ENCODE measurements around the gene ANKLE1.

ANKLE1 gene

DNA sequence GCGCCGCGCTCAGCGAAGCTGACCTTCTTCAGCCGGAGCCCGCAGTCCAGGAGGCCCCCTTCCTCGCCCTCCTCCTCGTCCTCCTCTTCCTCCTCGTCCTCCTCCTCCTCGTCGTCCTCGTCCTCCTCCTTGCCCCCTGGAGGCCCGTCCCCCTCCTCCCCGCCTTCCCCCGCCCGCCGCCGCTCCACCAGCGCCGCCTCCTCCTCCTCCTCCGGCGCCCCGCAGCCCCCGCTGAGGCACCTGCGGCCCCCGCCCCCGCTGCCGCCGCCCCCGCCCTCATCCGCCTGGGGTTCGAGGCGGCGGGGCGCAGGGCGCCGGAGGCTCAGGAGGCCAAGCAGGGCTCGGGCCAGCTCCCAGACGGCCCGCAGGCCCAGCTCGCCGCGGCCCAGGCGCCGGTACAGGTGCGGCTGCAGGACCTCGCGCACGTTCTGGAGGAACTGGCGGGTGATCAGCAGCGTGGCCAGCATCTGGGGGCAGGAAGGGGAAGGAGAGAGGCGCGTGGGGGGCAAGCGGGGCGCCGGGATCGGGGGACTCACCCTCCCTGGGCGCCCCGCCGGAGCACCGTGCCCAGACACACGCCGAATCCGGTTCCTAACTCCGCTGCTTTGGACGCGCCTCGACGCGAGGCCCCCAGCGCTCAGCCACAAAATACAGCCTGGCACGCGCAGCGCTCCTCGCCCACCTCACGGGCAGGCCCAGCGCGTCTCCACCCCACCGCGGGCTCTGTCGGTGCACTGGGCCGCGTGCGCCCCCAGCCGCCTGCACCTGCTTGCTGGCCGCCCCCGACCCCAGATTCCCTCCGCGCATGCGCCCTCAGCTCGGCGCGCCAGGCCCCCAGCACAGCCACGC is 47.0 kb downstream of the ANKLE1 start:
- peak in 1 of 2 experiments; percentile 50 for DNase-seq

DNA sequence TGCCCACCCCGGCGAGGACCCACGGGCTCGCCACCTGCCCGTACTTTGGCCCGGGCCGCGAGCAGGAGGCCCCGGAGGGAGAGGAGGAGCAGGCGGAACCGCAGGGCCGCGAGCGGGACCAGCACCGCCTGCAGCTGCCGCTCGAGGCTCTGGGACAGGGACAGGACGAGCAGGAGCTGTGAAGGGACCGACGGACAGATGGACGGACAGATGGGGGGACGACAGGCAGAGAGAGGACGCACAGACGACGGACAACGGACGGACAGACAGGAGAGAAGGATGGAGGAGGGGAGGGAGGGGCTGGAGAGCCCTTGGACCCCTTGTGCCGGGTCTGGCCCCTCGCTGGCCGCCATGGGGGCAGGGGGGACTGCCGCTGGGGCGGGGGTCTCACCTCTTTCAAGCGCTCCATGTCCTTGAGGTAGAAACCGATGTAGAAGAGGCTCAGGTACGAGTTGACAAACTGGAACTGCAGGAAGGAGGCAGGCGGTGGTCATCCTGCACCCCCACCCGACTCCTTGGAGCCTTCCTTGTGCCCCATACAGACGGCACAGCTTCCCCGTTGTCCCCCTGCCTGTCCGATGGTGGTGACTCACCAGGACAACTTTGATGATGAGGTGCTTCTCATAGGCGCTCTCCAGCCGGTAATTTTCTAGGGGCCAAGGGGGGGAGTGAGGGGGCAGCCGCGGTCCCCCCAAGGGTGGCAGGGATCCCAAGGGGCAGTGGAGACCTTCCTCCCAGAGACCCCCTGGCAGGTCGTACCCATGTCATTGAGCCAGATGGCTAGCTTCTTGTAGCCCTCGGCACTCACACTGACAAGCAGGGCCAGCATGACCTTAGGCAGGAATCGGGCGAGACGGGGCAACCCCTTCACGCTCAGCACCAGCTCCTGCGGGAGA is 47.9 kb downstream of the ANKLE1 start:
- DNase-seq: no peak

DNA sequence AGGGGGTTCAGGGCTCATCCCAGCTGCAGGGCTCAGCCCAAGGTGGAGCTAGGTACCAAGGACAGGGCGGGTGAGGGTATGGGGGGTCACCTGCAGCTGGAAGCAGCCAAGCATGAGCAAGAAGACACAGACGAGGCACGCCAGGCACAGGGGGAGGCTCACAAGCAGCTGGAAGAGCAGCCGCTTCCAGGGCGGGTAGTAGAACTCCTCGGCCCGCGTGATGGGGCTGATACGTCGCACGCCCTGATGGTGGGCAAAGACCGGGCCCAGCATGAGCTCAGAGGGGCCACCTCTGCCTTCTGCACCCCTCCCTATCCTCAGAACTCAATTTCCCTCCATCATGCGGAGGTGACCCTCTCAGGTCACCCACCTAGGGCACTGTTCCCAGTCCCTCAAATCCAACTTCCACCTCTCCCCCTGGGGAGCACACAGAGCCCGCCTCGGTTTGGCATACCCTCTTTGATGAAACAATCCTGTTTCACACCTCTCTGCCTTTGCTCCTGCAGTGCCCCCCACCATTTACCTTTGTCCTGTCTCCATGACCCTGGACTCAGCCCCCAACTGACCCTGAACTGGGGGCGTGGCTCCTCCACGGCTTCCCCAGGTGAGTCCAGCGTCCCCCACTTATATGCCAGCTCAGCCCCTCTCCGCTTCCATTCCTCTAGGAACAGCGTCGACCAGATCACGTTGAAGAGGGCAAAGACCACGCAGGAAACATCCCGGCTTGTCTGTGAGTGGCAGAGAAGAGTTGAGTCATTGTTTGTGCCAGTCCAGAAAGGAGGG is 48.8 kb downstream of the ANKLE1 start:
- DNase-seq: no peak

DNA sequence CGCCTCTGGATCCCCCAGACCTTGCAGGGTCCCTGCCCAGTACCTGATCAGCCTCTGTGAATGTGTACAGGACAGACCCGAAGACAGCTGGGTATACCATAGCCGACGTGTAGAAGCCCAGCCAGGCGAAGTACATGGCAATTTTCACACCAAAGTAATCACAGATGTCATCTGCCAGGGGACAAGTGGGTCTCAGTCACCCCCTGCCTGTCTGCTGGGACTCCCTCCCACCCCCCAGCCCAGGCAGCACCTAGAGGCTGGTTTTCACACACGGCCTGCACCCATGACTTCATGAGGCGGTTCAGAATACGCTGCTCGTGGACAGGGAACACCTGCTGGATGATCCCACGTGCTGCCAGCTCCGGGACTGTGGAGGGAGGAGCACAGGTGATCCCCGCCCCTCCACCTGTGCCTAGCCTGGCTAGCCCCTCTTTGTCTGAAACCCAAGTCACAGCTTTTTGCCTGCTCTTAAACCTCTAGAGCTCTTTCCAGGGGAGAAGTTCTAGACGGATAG is 49.4 kb downstream of the ANKLE1 start:
- no peak for DNase-seq

DNA sequence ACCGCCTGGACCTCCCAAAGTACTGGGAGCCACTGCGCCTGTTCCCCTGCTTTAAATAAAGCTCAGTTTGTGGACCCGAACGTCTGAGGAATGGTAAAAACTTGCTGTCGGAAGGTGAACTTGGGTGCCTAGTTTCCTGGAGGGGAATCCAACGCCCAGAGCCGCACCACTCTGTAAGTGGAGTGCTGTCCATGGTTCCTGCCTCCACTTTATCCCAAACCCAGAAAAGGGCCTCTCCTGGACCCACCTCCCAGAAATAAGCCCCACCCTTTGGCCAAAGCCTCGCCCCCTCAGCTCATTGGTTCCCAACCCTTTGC is 50.6 kb downstream of the ANKLE1 start:
- no peak for DNase-seq

DNA sequence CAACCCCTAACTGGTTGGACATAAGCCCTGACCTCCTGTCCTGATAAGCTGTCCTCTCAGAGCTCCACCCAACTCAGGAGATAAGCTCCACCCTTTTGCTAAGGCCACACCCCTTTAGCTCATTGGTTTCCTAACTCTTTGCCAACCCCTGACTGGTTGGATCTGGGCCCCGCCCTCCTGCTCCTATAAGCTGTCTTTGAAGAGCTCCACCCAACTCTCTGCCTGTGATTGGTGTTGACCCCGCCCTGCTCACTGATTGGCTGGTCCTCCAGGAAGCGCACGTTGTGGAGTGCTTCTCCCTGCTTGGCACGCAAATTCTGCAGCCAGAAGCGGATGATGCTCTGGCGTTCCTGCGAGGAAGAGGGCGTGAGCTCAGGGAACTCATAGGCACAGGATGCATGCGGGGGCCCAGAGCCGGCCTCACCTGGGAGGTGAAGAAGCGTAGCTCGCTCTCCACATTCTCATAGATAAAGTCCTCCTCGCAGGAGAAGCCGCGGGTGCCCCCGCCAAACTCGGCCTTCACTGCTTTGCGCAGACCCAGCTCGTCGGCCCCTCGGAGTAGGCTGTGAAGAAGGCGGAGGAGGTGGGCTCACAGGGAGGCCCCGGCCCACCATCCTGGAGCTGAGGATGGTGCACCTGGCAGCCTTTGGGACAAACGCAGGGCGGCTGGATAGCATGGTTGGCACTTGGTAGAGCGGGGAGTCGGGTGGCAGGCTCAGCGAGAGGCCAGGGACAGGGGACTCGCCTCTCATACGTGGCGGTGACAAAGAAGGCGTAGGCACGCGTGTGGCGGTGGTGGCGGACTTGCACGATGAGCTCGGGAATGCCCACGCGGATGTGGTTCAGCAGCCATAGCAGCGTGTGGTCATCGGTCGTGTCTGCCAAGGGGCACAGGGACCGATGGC is 51.2 kb downstream of the ANKLE1 start:
- DNase-seq: peak; percentile 69 to 74

DNA sequence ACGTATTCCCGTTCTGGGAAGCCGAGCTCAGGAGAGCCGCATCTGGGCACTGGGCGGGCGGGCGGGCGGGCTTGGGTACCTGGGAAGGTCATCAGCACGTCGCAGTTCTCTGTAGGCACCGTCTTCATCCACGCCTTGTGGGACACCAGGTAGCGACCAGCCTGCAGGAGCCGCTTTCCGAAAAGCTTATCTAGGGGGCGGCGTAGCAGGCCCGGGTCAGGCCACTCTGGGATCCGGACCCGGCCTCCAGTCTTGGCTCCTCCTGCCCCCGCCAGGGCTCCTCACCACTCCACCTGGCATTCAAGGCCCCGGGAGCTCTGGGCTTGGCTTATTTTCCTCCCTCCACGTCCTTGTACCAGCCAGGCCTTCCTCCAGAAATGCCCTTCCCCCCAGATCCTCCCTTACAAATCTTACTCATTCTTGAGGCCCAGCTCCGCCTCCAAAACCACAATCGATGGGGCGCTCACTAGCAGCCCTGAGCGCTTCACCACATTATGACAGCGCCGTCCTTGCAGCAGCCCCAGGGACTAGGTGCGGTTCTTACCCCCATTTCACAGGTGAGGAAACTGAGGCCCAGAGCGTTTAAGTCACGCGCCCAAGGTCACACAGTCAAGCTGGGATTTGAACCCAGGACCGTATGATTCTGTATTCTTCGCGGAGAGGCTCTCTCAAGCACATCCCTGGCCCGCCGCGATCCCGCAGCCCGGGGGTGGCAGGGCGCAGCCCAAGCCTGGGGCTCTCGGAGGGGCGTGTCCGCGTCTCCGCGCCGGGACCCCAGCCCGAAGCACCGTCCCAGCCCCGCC is 52.1 kb downstream of the ANKLE1 start:
- peak; percentile 85 to 86 for DNase-seq

DNA sequence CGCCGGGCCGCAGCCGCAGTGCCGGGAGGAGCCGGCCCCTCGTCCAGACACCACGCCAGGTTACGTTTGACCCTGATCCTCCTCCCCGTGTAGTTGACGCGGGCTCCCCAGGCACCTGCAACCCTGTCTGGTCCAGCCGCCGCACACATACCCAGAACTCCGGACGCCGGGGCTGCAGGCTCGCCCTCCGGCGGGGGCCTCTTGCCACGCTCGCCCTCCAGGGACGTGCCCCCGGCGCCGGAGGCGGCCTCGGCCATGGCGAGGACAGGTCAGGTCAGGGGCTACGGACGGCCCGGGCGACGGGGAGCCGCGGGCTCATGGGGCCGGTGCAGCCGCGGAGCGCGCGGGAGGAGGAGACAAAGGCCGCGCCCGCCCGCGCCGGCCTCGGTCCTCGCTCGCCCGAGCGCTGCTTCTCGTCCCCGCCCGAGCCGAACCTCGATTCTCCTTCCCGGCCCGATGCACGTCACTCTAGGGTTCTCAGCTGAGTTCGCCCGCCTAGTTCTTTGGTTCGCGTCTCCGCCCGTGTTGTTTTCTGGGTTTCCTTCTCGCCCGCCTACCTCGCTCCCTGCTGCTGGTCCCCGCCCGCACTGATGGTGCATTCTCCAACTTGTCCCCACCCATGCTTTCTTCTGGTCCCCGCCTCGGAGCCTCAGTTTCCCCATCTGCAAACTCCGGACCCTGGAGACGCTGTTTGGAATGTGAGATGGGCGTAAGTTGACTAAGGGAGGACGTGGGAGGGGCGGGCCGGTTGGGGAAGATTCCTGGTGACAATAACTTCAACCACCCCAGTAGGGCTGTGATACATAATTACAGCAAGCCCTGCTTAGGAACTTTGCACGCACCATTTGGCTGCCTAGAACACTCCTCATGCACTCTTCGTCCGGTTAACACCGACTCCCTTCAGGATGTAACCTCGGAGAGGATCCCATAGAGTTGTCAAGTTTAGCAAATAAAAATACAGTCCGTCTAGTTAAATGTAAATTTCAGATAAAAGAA is 53.0 kb downstream of the ANKLE1 start, which contains the start of gene ANO8:
ANO8 (minus strand) TSS at position 442 of the 996 bp plus-strand sequence; CDS start at position 257, 185 bp downstream.
- DNase-seq: peak; percentile 99

DNA sequence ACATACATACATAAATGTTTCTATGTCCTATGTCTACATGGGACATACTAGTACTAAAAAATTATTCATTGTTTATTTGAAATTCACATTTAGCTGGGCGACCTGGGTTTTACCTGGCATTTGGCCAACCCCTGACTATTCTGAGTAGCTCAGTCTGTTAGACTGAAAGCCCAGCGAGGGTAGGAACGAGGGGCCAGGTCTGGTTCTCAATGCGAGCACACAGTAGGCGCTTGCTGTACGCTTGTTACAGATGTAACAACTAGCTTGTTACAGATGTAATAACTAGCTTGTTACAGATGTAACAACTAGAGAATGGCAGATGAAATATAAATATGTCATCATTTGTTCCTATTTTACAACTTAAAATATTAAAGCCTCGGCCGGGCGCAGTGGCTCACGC is 53.9 kb downstream of the ANKLE1 start:
- no peak for DNase-seq
